ENCODE measurements around the gene CACNG7.
"Not testable (repeated sequence)": the region's sequence is repeated elsewhere in the genome, so short reads cannot be mapped to it uniquely, and the experiment has no call there.

DNA sequence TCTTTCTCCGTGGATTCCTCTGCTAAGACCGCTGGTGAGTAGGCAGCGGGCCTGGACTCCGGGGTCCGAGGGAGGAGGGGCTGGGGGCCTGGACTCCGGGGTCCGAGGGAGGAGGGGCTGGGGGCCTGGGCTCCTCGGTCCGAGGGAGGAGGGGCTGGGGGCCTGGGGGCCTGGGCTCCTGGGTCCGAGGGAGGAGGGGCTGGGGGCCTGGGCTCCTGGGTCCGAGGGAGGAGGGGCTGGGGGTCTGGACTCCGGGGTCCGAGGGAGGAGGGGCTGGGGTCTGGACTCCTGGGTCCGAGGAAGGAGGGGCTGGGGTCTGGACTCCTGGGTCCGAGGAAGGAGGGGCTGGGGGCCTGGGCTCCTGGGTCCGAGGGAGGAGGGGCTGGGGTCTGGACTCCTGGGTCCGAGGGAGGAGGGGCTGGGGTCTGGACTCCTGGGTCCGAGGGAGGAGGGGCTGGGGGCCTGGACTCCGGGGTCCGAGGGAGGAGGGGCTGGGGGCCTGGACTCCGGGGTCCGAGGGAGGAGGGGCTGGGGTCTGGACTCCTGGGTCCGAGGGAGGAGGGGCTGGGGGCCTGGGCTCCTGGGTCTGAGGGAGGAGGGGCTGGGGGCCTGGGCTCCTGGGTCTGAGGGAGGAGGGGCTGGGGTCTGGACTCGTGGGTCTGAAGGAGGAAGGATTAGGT, 39.1 kb upstream of the CACNG7 start:
- TF ChIP-seq, protein P1, sequence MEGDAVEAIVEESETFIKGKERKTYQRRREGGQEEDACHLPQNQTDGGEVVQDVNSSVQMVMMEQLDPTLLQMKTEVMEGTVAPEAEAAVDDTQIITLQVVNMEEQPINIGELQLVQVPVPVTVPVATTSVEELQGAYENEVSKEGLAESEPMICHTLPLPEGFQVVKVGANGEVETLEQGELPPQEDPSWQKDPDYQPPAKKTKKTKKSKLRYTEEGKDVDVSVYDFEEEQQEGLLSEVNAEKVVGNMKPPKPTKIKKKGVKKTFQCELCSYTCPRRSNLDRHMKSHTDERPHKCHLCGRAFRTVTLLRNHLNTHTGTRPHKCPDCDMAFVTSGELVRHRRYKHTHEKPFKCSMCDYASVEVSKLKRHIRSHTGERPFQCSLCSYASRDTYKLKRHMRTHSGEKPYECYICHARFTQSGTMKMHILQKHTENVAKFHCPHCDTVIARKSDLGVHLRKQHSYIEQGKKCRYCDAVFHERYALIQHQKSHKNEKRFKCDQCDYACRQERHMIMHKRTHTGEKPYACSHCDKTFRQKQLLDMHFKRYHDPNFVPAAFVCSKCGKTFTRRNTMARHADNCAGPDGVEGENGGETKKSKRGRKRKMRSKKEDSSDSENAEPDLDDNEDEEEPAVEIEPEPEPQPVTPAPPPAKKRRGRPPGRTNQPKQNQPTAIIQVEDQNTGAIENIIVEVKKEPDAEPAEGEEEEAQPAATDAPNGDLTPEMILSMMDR (IDR thresholded peaks at IDR 0.05; ENCODE audit: low read depth, low read length, missing input control) = not testable (repeated sequence)
- TF ChIP-seq, protein P2, sequence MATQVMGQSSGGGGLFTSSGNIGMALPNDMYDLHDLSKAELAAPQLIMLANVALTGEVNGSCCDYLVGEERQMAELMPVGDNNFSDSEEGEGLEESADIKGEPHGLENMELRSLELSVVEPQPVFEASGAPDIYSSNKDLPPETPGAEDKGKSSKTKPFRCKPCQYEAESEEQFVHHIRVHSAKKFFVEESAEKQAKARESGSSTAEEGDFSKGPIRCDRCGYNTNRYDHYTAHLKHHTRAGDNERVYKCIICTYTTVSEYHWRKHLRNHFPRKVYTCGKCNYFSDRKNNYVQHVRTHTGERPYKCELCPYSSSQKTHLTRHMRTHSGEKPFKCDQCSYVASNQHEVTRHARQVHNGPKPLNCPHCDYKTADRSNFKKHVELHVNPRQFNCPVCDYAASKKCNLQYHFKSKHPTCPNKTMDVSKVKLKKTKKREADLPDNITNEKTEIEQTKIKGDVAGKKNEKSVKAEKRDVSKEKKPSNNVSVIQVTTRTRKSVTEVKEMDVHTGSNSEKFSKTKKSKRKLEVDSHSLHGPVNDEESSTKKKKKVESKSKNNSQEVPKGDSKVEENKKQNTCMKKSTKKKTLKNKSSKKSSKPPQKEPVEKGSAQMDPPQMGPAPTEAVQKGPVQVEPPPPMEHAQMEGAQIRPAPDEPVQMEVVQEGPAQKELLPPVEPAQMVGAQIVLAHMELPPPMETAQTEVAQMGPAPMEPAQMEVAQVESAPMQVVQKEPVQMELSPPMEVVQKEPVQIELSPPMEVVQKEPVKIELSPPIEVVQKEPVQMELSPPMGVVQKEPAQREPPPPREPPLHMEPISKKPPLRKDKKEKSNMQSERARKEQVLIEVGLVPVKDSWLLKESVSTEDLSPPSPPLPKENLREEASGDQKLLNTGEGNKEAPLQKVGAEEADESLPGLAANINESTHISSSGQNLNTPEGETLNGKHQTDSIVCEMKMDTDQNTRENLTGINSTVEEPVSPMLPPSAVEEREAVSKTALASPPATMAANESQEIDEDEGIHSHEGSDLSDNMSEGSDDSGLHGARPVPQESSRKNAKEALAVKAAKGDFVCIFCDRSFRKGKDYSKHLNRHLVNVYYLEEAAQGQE (IDR thresholded peaks at IDR 0.05) = not testable (repeated sequence)
- TF ChIP-seq RAD21, YY1 (IDR thresholded peaks at IDR 0.05): not testable (repeated sequence)
- TF ChIP-seq, protein P3, sequence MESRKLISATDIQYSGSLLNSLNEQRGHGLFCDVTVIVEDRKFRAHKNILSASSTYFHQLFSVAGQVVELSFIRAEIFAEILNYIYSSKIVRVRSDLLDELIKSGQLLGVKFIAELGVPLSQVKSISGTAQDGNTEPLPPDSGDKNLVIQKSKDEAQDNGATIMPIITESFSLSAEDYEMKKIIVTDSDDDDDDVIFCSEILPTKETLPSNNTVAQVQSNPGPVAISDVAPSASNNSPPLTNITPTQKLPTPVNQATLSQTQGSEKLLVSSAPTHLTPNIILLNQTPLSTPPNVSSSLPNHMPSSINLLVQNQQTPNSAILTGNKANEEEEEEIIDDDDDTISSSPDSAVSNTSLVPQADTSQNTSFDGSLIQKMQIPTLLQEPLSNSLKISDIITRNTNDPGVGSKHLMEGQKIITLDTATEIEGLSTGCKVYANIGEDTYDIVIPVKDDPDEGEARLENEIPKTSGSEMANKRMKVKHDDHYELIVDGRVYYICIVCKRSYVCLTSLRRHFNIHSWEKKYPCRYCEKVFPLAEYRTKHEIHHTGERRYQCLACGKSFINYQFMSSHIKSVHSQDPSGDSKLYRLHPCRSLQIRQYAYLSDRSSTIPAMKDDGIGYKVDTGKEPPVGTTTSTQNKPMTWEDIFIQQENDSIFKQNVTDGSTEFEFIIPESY (IDR thresholded peaks at IDR 0.05) = not testable (repeated sequence)
